ENCODE results near the gene NPDC1.
"Not testable (repeated sequence)": the region's sequence is repeated elsewhere in the genome, so short reads cannot be mapped to it uniquely, and the experiment has no call there.

The NPDC1 gene

DNA sequence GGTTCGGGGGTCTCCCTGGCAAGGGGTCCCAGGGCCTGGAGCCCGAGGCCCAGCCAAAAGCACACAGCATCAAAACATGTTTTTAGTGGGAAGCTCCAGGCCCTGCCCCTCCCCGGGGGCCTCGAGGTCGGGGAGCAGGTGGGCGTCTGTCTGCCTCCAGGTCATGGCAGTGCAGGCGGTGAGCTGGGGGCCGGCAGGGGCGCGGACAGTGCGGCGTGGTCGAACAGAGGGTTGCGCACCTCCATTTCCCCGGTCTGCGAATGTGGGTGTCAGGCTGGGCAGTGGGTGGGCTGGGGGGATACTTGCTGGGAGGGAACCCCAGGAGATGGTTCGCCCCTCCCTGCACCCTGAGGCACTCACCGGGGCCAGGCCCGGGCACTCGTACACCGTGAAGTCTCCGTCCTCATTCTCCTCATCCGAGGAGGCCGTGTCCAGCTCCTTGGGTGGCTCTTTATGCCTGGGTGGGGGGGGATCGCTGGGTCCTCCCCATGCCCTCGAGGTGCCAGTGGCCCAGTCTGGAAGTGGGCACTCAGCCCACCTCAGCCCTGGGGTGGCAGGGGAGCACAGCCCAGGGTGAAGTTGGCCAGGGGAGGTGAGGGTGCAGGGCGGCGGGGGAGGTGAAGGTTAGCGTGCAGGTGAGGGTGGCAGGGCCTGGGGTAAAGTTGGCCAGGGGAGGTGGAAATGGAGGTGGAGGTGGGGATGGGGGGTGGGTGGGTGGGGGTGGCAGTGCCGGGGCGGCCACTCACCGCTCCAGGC, 6.2 kb downstream of the NPDC1 start:
- DNase-seq (ENCODE audit: low spot score), result no peak

DNA sequence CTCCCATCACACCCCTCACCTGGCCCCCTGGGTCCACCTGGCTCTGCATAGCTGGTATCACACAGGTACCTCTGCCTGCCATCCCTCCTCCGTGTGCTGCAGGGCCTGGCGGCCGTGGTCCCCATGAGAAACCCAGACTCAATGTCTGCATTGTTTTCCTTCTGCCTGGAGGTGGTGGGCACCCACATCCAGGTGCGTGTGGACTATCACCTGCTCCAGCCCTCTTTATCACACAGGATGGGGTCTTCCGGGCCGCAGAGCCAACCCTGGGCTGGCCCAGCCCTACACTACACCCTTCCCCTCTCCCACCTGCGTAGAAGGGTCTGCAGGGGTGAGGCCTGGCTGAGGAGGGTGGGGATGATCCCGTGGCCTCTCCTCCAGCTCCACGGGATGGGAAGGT, 7.1 kb downstream of the NPDC1 start:
- no peak for DNase-seq (ENCODE audit: low spot score)

DNA sequence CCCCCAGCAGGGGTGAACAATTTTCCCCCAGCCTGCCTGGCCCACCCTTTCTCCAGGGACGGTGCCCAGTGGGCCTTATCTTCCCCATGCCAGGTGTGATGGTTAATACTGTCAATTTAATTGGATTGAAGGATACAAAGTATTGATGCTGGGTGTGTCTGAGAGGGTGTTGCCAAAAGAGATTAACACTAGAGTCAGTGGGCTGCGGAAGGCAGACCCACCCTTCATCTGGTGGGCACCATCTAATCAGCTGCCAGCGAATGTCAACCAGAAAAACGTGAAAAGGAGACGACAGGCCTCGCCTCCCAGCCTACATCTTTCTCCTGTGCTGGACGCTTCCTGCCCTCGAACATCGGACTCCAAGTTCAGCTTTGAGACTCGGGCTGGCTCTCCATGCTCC, 8.5 kb downstream of the NPDC1 start:
- no peak for DNase-seq (ENCODE audit: low spot score)

DNA sequence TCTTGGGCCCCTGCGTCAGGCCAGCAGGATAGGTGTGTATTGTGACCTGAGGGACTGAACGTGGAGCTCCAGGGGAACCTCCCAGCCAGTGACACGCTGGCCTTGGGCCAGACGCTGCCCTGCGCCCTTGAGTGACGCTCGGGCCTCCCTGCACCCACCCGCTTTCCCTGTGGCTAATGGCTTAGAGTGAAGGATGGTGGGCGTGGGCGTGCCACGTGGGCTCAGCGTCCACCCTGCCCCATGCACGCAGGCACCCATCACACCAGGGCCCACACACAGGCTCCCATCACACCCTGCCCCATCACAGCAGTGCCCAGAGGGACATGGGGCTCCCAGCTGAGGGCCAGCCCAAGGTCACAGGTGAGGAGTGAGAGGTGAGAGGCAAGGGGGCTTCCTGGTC, 8.9 kb downstream of the NPDC1 start:
- no peak for DNase-seq (ENCODE audit: low spot score)

DNA sequence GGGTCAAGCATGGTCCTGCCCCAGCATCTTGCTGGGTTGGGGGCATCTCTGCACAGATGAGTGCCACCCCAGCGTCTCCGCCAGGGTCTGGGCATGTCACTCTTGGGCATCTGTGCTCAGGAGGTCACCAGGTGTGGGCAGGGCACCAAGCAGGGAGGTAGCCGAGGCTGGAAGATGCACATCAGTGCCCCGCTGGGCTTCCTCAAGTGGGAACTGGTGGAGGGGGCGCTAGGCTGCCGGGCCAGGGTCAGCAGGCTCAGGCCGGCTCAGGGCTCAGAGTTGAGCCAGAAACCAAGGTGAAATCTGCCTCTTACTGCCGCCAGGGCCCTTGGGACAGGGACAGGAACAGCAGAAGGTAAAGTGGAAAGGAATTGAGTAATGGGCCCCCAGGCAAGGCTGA, 10.0 kb downstream of the NPDC1 start:
- DNase-seq (ENCODE audit: low spot score), result no peak

DNA sequence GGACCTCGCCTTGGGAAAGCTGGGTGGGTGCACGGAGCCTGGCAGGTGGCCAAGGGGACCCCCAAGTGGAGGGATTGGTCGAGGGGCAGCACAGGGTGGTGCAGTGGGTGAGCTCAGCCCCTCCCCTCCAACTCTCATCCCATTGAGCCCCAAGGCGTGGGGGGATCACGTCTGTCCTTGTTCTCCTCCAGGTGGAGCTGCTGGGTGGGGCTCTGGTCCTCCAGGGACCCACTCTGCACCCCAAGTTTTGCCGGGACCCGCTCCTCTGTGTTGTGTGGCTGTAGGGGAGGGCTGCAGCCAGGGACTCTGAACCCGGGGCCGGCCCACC, 10.5 kb downstream of the NPDC1 start:
- DNase-seq (ENCODE audit: low spot score), result no peak

DNA sequence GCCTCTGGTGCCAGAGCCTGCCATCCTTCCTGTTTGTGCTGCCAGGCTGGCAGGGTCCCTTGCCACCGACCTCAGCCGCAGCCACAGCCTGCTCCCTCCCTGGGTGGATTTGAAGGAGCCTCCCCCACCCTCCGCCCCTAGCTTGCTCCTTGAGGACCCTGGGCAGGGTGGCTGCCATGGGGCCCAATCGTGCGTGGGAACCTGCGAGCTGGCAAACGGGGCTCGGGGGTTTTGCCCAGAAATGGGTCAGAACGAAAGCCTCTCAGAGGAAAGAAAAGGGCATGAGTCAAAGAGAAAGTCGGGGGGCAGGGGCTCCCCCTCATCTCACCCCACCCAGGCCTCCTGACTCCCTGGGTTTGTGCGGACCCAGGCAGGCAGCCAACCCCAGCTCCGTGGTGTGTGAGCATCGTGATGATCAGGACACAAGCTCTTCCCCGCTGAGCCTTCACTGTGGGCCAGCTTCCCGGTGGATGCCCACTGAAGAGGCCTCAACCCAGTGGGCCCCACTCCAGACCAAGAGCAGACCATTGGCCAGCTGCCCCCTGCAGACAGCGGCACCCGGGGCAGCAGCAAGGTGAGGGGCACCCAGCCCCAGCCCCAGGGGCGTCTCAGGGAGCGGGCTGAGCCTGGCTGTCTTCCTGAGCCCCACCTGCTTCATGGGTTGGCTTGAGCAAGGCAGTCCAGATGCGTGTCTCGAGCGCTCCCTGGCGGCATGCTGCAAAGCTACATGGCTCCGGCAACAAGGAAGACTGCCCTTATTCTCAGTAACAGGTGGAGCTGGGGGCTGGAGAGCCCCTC, 11.1 kb downstream of the NPDC1 start:
- peak; percentile 89 for DNase-seq (ENCODE audit: low spot score)

DNA sequence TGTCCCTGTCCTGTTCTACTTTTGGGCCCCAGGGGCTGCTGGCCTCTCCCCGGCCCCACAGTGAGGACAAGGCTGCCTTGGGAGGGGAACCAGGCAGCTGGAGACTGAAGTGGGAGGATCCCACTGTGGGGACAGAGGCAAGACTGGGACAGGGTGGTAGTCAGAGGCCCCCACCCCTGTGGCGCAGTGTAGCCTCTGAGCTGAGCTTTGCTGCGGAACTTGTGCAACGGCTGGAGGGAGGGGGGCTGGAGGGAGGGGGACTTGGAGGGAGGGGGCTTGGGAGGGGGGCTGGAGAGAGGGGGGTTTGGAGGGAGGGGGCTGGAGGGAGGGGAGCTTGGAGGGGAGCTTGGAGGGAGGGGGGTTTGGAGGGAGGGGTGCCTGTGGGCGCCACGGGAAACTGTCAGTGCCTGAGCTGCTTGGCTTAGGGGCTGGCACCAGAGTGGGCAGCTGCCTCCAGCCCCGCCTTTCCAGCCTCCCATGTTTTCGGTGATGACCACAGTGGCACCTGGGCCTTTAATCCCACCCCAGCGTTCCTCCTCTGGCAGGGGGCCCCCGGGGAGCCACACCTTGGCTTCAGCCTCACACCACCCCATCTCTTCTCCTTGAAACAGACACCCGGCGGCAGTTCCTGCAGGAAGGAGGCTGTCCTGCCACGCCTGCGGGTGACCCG, 11.8 kb downstream of the NPDC1 start:
- DNase-seq (ENCODE audit: low spot score), result no peak

DNA sequence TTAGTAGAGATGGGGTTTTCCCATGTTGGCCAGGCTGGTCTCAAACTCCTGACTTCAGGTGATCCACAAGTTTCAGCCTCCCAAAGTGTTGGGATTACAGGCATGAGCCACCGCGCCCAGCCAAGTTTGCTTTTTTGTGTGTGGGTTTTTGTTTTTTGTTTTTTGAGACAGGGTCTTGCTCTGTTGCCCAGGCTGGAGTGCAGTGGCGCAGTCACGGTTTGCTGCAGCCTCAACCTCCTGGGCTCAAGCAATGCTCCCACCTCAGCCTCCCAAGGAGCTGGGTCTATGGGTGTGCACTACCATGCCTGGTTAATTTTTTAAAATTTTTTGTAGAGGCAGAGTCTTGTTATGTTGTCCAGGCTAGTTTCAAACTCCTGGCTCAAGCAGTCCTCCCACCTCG, 12.5 kb downstream of the NPDC1 start:
- DNase-seq (ENCODE audit: low spot score), result not testable (repeated sequence)

DNA sequence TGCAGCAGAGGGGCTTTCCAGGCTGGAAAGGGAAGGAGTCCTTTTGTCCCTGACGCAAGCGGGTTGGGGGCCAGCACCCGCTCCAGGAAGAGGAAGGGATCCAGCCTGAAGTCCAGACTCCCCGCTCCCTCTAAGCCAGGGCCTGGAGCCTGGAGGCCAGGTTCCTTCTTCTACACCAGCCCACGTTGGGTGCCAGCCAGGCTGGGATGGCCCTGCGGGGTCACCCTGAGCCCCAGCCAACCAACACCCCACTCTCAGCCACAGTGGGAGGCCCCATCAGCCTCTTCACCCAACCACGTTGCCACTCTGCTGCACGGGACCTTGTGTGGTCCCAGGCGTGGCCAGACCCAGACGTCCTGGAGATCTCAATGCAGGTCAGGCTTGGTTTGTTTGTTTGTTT, 13.1 kb downstream of the NPDC1 start:
- DNase-seq (ENCODE audit: low spot score), result no peak

DNA sequence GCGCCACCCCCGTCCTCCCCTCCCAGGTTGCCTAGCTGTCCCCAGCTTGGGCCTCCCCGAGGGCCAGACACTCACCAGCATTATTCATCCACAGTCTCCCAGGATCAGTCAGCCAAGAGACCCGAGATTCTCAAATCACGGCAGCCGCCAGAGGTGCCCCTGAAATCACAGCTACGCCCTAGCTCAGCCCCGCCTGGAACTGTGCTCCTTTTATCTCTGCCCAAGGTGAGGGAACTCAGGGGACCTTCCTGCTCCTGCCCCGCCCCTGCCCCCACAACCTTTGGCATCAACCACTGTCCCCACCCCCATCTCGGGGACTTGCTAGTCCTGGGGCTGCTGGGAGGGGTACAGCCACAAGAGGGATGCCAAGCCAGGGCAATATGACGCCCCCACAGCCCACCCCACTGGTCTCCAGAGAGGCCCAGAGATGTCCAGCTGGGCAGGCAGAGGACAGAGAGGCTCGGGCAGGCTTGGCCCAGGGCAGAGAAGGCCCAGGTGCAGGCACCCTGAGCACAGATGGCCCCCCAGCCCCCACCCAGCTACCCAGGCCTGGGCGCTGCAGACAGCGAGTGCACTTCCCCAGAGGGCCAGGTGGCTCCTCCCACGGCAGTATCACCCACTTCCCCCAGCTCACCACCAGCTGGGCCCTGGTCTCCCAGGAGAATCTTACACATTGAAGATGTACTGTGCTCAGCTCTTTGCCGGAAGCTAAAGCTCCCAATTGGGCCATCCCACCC, 13.9 kb downstream of the NPDC1 start, which contains the start of gene FUT7:
FUT7 (minus strand) TSS at position 185 of the 737 bp plus-strand sequence; CDS start at position 88, 97 bp downstream.
- peak; percentile 33 for DNase-seq (ENCODE audit: low spot score)

DNA sequence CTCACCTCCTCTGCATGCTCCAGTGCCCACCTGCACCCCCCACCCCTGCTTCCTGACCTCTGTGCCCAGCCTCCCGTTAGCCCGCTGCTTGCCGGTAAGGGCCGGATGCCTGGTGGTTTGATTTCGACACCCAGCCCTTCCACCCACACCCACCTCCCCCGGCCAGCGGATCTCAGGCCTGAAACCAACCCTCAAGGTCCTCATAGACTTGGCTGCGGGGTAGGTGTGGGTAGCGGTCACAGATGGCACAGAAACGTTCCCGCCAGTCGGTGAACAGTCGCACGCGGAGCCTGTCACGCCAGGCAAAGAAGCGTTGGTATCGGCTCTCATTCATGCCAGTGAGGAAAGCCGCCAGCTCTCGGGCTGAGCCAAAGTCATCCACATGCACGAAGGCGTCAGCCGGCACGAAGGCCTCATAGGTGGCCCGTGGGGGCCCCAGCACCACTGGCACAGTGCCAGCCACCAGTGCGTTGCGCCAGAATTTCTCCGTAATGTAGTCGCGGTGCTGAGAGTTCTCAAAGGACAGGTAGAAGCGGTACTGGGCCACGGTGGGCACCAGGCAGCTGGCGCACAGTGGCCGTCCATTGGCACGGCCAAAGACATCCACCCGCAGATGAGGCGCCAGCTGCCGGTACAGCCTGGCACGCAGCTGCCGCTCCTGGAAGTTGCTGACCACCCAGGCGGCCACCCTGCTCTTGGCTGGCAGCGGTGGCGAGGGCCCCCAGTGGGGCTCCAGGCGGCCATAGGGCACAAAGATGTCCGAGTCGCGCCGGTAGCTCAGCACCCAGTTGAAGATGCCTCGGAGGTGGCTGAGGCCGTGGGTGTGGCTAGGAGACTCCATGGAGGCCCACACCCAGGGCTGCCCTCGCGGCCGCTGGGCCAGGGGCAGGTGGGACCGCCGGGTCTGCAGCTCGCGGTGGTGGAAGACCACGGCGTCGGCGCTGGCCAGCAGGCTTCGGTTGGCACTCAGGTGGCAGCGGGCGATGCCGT, 15.1 kb downstream of the NPDC1 start:
- DNase-seq (ENCODE audit: low spot score), result peak; percentile 37

DNA sequence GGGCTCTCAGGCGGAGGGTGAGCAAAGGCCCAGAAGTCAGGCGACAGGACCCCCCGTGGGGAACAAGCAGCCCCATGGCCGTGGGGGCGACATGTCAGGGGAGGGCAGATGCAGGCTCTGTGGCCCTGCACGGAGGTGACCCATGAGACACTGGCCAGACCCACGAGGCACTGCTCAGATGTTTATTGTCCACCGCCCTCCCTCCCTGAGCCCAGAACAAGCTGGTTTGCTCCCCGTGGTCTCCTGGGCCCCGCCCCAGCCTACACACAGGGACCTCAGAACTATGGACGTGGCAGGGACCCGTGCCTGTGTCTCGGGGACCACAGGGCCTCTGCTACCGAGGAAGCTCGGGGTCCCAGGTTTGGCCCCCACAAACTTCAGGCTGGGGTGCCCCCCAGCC, 16.0 kb downstream of the NPDC1 start:
- DNase-seq (ENCODE audit: low spot score), result no peak

DNA sequence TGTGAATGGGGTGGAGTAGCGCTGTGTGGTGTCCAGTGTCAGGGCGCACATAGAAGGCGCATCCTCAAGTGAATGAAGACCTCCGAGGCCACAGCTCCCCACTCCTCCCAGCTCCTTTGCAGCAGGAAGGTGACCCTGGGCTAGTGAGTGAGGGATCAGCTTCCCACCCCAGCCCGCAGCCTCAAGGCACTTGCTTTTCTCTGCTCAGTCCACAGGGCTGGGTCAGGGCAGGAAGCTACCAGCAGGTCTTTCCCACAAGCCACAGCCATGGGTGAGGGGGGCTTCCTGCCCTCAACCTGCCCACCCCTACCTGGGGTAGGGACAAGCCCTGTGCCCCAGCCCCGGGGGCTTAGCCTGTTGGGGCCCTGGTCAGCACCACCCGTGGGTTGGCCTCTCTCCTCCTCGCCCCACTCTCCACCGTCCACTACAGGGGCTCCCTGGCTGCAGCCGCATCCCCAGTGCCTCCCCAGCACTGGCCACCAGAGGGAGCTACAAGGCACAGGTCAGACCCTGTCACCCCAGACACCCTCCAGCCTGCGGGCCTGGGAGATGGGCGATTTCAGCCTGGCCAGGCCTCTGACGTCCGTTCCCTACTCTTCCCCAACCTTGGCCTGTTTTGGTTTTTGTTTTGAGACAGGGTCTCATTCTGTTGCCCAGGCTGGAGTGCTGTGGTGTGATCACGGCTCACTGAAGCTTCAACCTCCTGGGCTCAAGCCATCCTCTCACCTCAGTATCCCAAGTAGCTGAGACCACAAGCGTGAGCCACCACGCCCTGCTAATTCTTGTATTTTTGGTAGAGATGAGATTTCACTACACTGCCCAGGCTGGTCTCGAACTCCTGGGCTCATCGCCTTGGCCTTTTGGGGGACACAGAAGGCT, 16.7 kb downstream of the NPDC1 start:
- peak; percentile 62 for DNase-seq (ENCODE audit: low spot score)

DNA sequence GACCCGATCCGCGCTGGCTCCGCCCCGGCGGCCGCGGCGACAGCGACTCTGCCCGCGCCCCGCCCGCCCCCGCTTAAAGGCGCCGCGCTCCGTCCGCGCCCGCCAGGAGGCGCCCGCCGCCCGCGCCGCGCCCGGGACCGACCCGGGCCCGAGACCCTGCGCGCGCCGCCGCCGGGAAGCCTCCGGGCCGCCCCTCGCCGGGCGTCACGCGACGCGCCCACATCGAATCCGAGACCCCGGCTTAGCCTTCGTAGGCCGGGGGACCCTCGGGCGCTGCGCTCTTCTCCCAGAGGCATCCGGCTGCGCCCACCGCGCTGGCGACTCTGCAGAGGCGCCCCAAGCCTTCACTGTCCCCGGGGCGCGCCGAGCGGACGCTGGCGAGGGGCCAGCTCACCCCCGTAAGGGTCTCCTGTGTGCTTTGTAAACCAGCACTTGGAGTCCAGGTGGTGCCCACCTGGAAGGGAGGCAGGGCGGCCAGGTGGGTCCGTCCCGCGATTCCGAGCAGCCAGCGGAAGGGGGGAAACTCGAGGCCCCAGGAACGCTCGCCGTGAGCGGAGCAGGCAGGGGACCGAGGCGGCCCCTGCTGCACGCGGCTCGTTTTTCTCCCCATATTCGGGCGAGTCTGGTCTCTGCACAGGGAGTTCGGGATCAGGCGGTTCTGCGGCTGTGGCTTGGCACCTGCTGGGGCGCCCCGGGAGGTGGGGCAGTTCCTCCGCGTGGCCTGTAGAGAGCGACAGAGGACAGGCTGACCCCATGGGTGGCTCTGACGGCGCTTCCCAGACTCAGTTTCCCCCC, 17.5 kb downstream of the NPDC1 start:
- peak; percentile 59 for DNase-seq (ENCODE audit: low spot score)

DNA sequence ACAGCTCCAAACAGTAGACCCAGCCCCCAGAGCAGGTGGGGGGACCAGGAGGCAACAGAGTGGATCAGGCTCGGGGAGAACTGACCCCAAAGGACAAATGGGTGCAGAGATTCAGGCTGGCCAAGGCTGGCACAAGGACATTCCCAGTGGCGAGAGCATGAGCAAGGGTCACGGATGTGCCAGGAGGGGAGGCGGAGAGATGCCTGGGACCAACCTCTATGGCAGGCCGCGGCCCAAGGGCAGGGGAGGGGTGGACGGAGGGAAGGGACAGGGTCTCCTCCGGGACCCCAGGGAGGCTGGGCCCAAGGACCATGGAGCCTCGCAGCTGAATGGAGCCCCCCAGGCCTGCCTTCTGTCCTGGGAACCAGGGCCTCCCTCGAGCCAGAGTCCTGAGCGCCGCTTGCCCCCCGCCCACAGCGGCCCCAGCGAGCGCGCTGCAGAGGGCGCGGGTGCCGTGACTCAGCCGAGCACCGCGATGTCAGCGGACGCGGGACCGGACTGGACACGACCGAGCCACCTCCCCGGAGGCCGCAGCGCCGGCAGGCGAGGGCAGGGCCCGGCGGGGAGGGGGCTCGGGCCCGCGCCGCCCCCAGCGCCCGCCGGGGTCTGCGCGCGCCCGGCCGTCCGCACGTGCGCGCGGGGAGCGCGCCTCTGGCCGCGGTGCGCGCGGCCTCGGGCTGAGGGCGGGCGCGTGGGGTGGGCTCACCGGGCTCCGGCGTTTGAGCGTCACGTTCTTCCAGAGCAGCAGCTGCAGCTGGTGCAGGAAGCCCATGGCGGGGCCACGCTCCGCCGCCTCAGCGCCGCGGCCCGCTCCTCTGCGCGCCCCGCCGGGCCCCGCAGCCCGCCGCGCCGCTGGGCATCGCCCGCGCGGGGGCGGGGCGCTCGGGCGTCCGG, 18.4 kb downstream of the NPDC1 start, which contains the start of gene ABCA2:
ABCA2 (minus strand) TSS at position 869 of the 894 bp plus-strand sequence; CDS start at position 772, 97 bp downstream.
- DNase-seq (ENCODE audit: low spot score), result no peak

DNA sequence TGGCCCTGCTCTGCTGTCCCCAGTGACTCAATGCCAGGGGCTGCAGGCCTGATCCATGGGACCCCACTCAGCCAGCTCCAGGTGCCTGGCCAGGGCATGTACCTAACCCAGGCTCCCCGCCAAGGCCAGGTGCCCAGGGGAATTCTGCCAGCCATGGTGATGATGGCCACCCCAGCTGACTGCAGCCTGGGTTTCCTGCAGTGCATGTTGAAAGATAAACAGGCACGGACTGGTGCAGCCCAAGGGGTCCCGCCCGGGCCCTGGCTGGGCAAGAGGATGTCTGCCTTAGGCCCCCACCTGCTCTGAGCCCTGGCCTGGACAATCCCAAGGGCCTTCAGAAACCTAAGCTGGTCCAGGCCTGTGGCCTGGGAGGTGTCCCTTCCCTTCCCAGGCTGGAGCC, 19.1 kb downstream of the NPDC1 start:
- no peak for DNase-seq (ENCODE audit: low spot score)

DNA sequence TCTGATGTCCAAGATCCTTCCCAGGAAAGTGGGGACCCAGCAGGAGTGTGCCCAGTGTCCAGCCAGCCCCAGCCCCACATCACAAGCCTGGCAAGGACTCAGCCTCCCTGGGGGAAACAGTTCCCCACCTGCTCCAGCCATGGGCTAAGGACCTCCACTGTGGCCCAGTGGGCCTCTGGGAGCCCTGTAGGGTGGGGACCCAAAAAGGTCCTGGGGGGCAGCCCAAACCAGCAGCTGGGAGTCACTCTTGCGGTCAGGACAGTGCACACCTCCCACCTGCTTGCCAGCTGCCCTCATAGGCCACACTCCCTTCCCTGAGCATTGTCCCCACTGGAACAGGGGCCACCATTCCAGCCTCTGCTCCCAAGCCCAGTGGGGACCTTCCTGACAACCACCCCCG, 19.6 kb downstream of the NPDC1 start:
- DNase-seq (ENCODE audit: low spot score), result no peak
